GM23338 (cell line): ENCODE measurements around the gene PPP1R10. TPM values are rescaled to one million over a fixed set of nuclear protein-coding genes. Genes with fewer than 3 reads are reported as not detected.

Source experiments
- ATAC-seq: fragments of 200-7000 bp; cut with Tn5 transposase; 3 replicates; pipeline ENCODE4 v1.9.1; 2020
- DNase-seq: peaks from one replicate; pipeline ENCODE4 v3.0.0-alpha.2; 2015; ENCODE audit warnings: low spot score
- H2AFZ ChIP-seq: fragments of 200-600 bp; sonication (generic); 2 replicates; pipeline ENCODE4 v1.8.0; 2016; ENCODE audit warnings: antibody characterized with exemption, mild to moderate bottlenecking, moderate library complexity
- H3F3A ChIP-seq: fragments of 200-600 bp; sonication (generic); replicated peaks from 2 replicates; pipeline ENCODE4 v1.8.0; 2017; ENCODE audit warnings: antibody characterized with exemption, mixed run types, low read depth
- H3K27ac ChIP-seq: fragments of 200-600 bp; sonication (generic); 2 replicates; pipeline ENCODE4 v1.6.1; 2016; ENCODE audit warnings: low read depth
- H3K27me3 ChIP-seq: fragments of 200-600 bp; sonication (generic); 2 replicates; pipeline ENCODE4 v1.8.0; 2016; ENCODE audit warnings: mild to moderate bottlenecking, mixed run types, moderate library complexity; ENCODE audit not compliant: insufficient read depth
- H3K36me3 ChIP-seq: fragments of 200-600 bp; sonication (generic); 2 replicates; pipeline ENCODE4 v1.8.0; 2016; ENCODE audit warnings: mild to moderate bottlenecking; ENCODE audit not compliant: insufficient read depth
- H3K4me1 ChIP-seq: fragments of 200-600 bp; sonication (generic); 2 replicates; pipeline ENCODE4 v1.8.0; 2016; ENCODE audit warnings: mild to moderate bottlenecking, moderate library complexity; ENCODE audit not compliant: insufficient read depth
- H3K4me2 ChIP-seq: fragments of 200-600 bp; sonication (generic); 2 replicates; pipeline ENCODE4 v1.7.1; 2017; ENCODE audit warnings: mixed run types
- H3K4me3 ChIP-seq: fragments of 200-600 bp; sonication (generic); 2 replicates; pipeline ENCODE4 v1.6.1; 2016; ENCODE audit warnings: mixed run types
- H3K79me2 ChIP-seq: fragments of 200-600 bp; sonication (generic); replicated peaks from 2 replicates; pipeline ENCODE4 v1.8.0; 2017; ENCODE audit warnings: mild to moderate bottlenecking; ENCODE audit not compliant: insufficient read depth
- H3K9me2 ChIP-seq: fragments of 200-600 bp; sonication (generic); 2 replicates; pipeline ENCODE4 v1.8.0; 2017; ENCODE audit not compliant: insufficient read depth
- H4K20me1 ChIP-seq: fragments of 200-600 bp; sonication (generic); replicated peaks from 2 replicates; pipeline ENCODE4 v1.8.0; 2017; ENCODE audit warnings: mild to moderate bottlenecking; ENCODE audit not compliant: insufficient read depth
- H3K27ac Mint-ChIP-seq: 2 replicates; pipeline ENCODE4 v1.8.0; 2020; ENCODE audit warnings: inconsistent platforms, mild to moderate bottlenecking, moderate library complexity, mixed read lengths
- H3K27me3 Mint-ChIP-seq: 3 replicates; pipeline ENCODE4 v1.8.0; 2022; ENCODE audit warnings: low read depth, mild to moderate bottlenecking, moderate library complexity, mixed read lengths, inconsistent platforms; ENCODE audit not compliant: insufficient read depth, poor library complexity
- H3K36me3 Mint-ChIP-seq: 3 replicates; pipeline ENCODE4 v1.8.0; 2021; ENCODE audit warnings: low read depth, mild to moderate bottlenecking, inconsistent platforms, moderate library complexity, mixed read lengths
- H3K4me1 Mint-ChIP-seq: 3 replicates; pipeline ENCODE4 v1.8.0; 2020; ENCODE audit warnings: mild to moderate bottlenecking, inconsistent platforms, mixed read lengths
- H3K4me3 Mint-ChIP-seq: 3 replicates; pipeline ENCODE4 v1.8.0; 2021; ENCODE audit warnings: moderate library complexity, mild to moderate bottlenecking, inconsistent platforms, mixed read lengths
- H3K9me3 Mint-ChIP-seq: 3 replicates; pipeline ENCODE4 v1.8.0; 2020; ENCODE audit warnings: moderate library complexity, mild to moderate bottlenecking, inconsistent platforms, mixed read lengths
- CREB1 ChIP-seq: fragments of 250-450 bp; sonication (Bioruptor Pico); IDR thresholded peaks from 2 replicates; pipeline ENCODE4 v1.5.0; 2020; ENCODE audit warnings: low read depth, mild to moderate bottlenecking, moderate library complexity
- EZH2 ChIP-seq: fragments of 200-600 bp; sonication (generic); IDR thresholded peaks from one replicate; pipeline ENCODE4 v1.8.0; 2017; ENCODE audit warnings: antibody characterized with exemption, mild to moderate bottlenecking, low read depth; ENCODE audit not compliant: unreplicated experiment
- NANOG ChIP-seq: IDR thresholded peaks from 2 replicates; pipeline ENCODE4 v1.6.1; 2016; ENCODE audit warnings: antibody characterized with exemption, borderline replicate concordance
- POLR2AphosphoS5 ChIP-seq: IDR thresholded peaks from 2 replicates; pipeline ENCODE4 v1.6.1; 2016; ENCODE audit warnings: antibody characterized with exemption, low read depth
- ZNF114 ChIP-seq: fragments of 250-450 bp; sonication (Bioruptor Pico); IDR thresholded peaks from 2 replicates; pipeline ENCODE4 v1.5.0; 2020; ENCODE audit warnings: mild to moderate bottlenecking, moderate library complexity
- ZNF331 ChIP-seq: fragments of 250-450 bp; sonication (Bioruptor Pico); IDR thresholded peaks from 2 replicates; pipeline ENCODE4 v1.5.0; 2020; ENCODE audit warnings: low read depth, mild to moderate bottlenecking, moderate library complexity
- polyA plus RNA-seq: library from polyadenylated mRNA; unstranded; fragments of >200 nt; fragmentation: Nextera tagmentation; extraction: Ambion mirVana; gene quantifications from 2 replicates; pipeline ENCODE4 v1.2.1, GENCODE V29; 2016
- total RNA-seq: library from RNA; depleted of rRNA; stranded (reverse); fragments of >200 nt; shearing (Covaris generic); gene quantifications from 2 replicates; pipeline ENCODE4 v1.2.3, GENCODE V29; 2014
- TF ChIP-seq, protein P1 (sequence below), 2 experiments: fragments of 200-600 bp in 1 of 2; sonication (generic) in 1 of 2; conservative IDR thresholded peaks; 2 replicates each; pipeline versions ENCODE4 v1.5.1 to v1.6.1; 2016 to 2017; ENCODE audit warnings: antibody characterized with exemption in 2 of 2, low read depth in 2 of 2, mild to moderate bottlenecking in 2 of 2, moderate library complexity in 1 of 2
- TF ChIP-seq, protein P2 (sequence below): IDR thresholded peaks from 2 replicates; pipeline ENCODE4 v1.6.1; 2016; ENCODE audit warnings: antibody characterized with exemption

PPP1R10 gene
- total and polyA plus RNA-seq, 2 experiments from 2014 or later = 41.3 to 42.9 TPM

DNA sequence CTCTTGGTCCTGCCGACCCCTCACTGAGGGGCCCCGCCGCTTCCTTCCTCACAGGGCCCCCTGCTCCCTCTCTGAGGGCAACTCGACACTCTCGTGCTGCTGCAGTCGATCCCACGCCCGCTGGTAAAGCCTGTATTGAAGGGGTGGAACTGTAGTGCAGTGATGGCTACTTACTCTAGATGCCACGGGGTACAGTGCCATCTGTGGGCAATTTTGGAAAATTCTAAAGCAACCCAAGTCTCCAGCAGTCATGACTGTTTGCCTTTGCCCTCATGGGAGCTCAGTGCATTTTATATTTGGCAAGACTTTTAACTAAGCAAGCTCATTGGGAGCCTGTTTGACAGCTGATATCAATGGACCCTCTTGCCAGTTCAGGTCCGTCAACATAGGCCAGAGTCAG, 23.4 kb upstream of the PPP1R10 start:
- Mint-ChIP-seq H3K27ac (no peak overlapping the region), H3K4me3 (no peak overlapping the region), H3K36me3 (peaks cover 50% of the 10 kb centered on the region), H3K27me3 (peaks cover 6% of the 10 kb centered on the region), H3K4me1 (no peaks in the 10 kb centered on the region; the same call in 2 of the 3 replicates), H3K9me3 (no peaks in the 10 kb centered on the region)
- H2AFZ ChIP-seq = no peak overlapping the region
- peaks cover 6% of the 10 kb centered on the region for H3K79me2 ChIP-seq
- no peak overlapping the region for H3K4me3 ChIP-seq
- no peaks in the 10 kb centered on the region for H3K9me2 ChIP-seq
- ATAC-seq = no peak
- no peak overlapping the region for H3K27ac ChIP-seq
- H3K27me3 ChIP-seq = no peaks in the 10 kb centered on the region
- H3K4me1 ChIP-seq = no peaks in the 10 kb centered on the region
- H3F3A ChIP-seq = no peaks in the 10 kb centered on the region
- no peak overlapping the region for H3K4me2 ChIP-seq
- H3K36me3 ChIP-seq = peaks cover 4% of the 10 kb centered on the region; the same call in 1 of the 2 replicates
- DNase-seq = no peak
- H4K20me1 ChIP-seq = peaks cover 4% of the 10 kb centered on the region; the same call in 1 of the 2 replicates
- no peak for TF ChIP-seq ZNF114 (CRISPR knock-in tag)
- TF ChIP-seq ZNF331 (CRISPR knock-in tag) = no peak

DNA sequence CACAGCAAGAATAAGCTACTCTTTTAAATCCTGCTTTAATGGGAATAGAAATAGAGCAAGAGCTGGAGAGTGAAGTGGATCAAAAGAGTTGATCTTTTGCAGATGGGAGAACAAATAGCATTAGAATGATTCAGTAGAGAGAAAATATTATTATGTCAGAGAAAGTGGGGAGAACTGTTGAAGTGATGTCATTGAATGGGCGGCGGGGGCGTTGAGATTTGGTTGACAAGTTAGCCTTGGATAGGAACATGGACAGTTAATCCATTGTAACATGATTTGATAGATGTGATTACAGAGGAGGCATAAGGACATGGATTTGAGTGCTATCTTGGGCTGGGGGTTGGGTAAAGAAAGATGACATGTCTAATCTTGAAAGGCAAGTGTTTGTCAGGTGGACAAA, 18.8 kb upstream of the PPP1R10 start:
- ATAC-seq = no peak
- Histone ChIP-seq H3K27ac (no peak overlapping the region), H4K20me1 (no peaks in the 10 kb centered on the region; the same call in 1 of the 2 replicates), H2AFZ (no peak overlapping the region), H3F3A (no peaks in the 10 kb centered on the region), H3K4me1 (no peaks in the 10 kb centered on the region), H3K79me2 (no peaks in the 10 kb centered on the region), H3K9me2 (no peaks in the 10 kb centered on the region), H3K36me3 (peaks cover 17% of the 10 kb centered on the region; the same call in 1 of the 2 replicates), H3K4me3 (no peak overlapping the region), H3K4me2 (no peak overlapping the region), H3K27me3 (no peaks in the 10 kb centered on the region)
- no peaks in the 10 kb centered on the region for H3K4me1 Mint-ChIP-seq
- peaks cover 4% of the 10 kb centered on the region for H3K27me3 Mint-ChIP-seq
- TF ChIP-seq ZNF331 (CRISPR knock-in tag) (no peak), ZNF114 (CRISPR knock-in tag) (no peak), NANOG (no peak)
- H3K9me3 Mint-ChIP-seq = no peaks in the 10 kb centered on the region
- H3K36me3 Mint-ChIP-seq = peaks cover 48% of the 10 kb centered on the region
- no peak for DNase-seq
- H3K27ac Mint-ChIP-seq = no peak overlapping the region
- H3K4me3 Mint-ChIP-seq = no peak overlapping the region

DNA sequence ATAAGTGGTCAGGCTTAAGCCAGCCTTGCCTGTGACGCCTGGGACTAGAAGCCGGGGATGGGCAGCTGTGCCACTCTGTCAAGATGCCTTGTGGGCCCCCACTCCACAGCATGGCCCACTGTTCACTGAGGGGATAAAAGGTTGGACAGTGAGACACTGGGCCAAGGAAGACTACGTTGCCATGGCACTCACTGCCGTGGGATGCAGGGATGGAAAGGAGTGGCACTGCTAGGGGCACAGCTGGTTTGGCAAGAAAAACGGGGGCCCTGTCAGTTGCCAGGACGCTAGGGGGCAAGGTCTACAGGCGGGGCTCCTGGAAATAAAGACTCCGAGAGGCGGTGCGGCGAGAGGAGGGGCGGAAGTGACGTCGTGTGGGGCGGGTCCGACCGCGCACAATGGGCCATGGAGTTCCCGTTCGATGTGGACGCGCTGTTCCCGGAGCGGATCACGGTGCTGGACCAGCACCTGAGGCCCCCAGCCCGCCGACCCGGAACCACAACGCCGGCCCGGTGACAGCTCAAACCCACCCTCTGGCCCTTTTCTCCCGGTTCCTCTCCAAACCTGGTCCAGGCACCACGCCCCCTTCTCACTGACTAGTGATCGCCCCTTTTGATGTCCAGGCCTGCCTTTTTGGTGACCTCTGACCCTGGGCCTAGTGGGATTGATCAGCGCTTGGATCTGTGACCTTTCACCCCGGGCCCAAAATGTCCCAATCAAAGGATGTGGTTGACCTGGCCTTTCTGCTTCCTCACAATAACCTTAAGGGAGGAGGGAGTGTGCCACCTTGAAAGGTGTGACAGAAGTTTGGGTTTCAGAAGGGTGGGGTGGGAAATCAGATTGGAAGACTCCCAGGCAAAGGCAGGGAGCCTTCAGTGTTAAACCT, 9.7 kb upstream of the PPP1R10 start, which contains the start of gene ATAT1:
Gene ATAT1, plus strand, starts transcription at position 391 of the 883 bp plus-strand sequence.
- H3K9me3 Mint-ChIP-seq = no peaks in the 10 kb centered on the region
- H3K4me1 Mint-ChIP-seq = peaks cover 14% of the 10 kb centered on the region
- peak within 1 kb of the TSS; percentile 89 for H3K4me3 Mint-ChIP-seq
- Histone ChIP-seq H4K20me1 (no peaks in the 10 kb centered on the region; the same call in 1 of the 2 replicates), H3K27me3 (no peaks in the 10 kb centered on the region), H3K36me3 (peaks cover 17% of the 10 kb centered on the region), H3K4me2 (peak within 1 kb of the TSS; percentile 91), H3K4me1 (peaks cover 14% of the 10 kb centered on the region), H3K79me2 (peaks cover 8% of the 10 kb centered on the region), H3F3A (peaks cover 20% of the 10 kb centered on the region), H3K4me3 (peak within 1 kb of the TSS; percentile 73), H2AFZ (peak within 1 kb of the TSS; percentile 82; the same call in 1 of the 2 replicates), H3K27ac (peak within 1 kb of the TSS; percentile 79), H3K9me2 (no peaks in the 10 kb centered on the region)
- peak; percentile 98 for ATAC-seq
- TF ChIP-seq CREB1 (CRISPR knock-in tag) = peak; percentile 90
- TF ChIP-seq POLR2AphosphoS5 = peak; percentile 91
- TF ChIP-seq, protein P1, sequence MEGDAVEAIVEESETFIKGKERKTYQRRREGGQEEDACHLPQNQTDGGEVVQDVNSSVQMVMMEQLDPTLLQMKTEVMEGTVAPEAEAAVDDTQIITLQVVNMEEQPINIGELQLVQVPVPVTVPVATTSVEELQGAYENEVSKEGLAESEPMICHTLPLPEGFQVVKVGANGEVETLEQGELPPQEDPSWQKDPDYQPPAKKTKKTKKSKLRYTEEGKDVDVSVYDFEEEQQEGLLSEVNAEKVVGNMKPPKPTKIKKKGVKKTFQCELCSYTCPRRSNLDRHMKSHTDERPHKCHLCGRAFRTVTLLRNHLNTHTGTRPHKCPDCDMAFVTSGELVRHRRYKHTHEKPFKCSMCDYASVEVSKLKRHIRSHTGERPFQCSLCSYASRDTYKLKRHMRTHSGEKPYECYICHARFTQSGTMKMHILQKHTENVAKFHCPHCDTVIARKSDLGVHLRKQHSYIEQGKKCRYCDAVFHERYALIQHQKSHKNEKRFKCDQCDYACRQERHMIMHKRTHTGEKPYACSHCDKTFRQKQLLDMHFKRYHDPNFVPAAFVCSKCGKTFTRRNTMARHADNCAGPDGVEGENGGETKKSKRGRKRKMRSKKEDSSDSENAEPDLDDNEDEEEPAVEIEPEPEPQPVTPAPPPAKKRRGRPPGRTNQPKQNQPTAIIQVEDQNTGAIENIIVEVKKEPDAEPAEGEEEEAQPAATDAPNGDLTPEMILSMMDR (conservative IDR thresholded peaks at IDR 0.05; ENCODE audit: low read depth in 2 of 2) = peak; percentile 36 to 56
- TF ChIP-seq, protein P2, sequence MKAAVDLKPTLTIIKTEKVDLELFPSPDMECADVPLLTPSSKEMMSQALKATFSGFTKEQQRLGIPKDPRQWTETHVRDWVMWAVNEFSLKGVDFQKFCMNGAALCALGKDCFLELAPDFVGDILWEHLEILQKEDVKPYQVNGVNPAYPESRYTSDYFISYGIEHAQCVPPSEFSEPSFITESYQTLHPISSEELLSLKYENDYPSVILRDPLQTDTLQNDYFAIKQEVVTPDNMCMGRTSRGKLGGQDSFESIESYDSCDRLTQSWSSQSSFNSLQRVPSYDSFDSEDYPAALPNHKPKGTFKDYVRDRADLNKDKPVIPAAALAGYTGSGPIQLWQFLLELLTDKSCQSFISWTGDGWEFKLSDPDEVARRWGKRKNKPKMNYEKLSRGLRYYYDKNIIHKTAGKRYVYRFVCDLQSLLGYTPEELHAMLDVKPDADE = peak; percentile 69
- no peak for TF ChIP-seq NANOG
- no peak for TF ChIP-seq EZH2
- peaks cover 19% of the 10 kb centered on the region for H3K27me3 Mint-ChIP-seq
- peak within 1 kb of the TSS; percentile 97 for H3K27ac Mint-ChIP-seq
- peaks cover 74% of the 10 kb centered on the region for H3K36me3 Mint-ChIP-seq
- peak; percentile 96 for DNase-seq
